GM19395 (cell line): ENCODE measurements around the gene PTCHD1.

Source experiments
- ATAC-seq: cut with Tn5 transposase; IDR thresholded peaks from one replicate; pipeline ENCODE4 v1.9.1; 2021; ENCODE audit warnings: mild to moderate bottlenecking, moderate library complexity; ENCODE audit not compliant: unreplicated experiment

Gene PTCHD1

DNA sequence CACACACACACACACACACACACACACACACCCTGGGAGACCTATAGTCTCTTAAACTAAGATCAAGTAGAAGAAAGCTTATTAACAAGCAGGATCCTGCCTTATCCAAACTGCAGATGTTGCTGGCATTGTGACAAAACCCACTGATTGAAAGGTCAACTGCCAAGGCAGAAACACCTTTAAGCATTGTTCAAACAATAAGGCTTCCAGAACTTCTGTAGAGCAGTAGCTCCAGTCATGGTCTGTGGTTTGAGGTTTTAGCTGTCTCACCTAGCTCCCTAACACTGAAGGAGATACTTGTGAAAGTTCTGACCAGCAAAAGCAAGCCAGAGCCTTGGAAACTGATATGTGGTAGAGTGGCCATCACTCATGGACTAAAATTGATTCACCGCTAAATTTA is 59.8 kb downstream of the PTCHD1 start:
- ATAC-seq: no peak

DNA sequence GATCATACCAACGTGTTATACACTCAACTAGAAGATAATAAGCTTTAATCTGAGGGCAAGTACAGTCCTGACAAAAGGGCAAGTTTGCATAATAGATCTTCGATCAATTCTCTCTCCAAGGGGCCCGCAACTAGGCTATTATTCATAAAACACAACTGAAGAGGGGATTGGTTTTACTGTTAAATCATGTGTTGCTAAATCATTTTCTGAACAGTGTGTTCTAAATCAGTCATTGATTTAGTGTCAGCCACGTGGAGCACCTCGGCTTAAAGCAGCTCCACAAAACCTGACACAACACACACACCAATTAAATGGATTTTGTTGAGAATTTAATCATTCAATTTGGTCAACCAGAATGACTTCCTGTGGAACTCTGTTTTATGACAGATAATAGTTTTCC is 61.6 kb downstream of the PTCHD1 start:
- no peak for ATAC-seq

DNA sequence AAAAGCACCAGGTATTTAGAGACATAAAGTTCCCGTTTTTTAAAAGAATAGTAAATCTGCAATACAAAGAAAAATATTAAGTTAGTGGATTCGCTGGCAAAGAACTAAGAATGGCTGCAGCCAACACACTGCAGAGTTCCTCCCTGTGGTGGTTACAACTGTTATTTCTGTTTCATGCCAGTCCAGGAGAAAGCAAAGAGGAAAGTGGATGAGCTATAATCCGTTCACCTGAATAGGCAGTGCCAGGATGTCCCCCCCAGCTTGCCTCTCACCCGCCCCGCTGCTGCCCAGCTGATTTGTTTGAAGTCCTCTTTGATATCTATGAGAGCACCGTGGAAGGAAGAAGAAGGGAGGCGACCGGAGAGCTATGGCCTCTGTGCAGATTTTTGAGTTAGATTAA is 63.9 kb downstream of the PTCHD1 start:
- no peak for ATAC-seq

DNA sequence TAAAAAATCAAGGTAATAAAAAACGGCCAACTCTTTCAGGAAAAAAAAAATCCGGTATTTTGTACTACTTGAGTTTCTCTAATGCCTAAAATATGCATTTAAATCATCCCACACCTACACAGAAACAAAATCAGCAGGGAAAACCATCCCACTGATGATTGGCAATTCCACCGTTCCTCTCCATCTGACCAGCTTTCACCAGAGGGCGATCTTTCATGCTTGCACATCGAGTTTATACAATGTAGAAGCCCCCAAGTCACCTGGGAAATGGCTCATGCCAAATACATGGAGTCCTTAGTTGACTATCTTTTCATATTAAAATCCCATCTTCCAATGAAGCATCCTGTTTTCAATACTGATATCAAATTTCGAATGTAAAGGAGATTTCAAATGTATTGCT is 69.2 kb downstream of the PTCHD1 start:
- no peak for ATAC-seq

DNA sequence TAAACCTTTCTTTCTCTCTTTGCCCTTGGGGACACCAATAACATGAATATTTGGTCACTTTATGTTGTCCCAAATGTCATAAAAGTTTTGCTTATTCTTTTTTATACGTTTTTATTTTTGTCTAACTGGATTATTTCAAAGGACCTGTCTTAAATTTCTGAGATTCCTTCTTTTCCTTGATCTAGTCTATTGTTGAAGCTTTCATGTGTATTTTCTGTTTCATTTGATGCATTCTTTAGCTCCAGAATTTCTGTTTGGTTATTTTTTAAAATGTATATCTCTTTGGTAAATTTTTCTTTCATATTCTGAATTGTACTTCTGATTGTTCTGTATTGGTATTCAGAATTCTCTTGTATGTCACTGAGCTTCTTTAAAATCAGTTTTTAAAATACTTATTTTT is 88.3 kb downstream of the PTCHD1 start:
- ATAC-seq: no peak

DNA sequence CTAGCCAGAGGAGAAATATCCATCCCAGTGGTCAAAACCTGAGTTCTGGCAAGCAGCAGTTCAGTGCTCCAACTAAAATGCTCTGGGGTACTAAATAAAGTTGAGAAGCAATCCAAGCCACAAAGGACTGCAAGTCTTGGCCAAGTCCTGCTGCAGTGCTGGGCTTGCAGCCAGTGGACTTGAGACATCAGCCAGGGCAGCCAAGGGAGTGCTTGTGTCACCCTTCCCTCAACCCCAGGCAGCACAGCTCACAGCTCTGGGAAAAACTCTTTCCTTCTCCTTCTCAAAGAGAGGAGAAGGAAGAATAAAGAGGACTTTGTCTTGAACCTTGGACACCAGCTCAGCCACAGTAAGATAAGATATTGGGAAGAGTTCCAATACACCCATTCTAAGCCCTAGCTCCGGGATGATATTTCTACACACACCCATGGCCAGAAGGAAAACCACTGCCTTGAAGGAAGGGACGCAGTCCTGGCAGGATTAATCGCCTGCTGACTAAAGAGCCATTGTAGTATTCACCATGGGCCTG is 99.8 kb downstream of the PTCHD1 start:
- ATAC-seq: no peak

DNA sequence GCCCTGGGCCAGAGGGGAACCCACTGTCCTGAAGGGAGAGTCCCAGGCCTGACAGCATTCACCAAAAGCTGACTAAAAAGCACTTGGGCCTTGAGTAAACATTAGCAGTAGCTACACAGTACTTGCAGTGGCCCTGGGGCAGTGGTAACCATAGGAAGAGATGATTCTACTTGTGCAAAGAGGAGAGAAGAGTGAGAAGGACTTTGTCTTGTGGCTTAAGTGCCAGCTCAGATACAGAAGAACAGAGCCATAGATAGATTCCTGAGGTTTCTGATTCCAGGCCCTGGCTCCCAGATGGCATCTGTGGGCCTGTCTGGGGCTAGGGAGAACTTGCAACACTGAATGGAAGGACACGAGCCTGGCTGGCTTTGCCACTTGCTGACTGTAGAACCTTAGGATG is 100.5 kb downstream of the PTCHD1 start:
- ATAC-seq: no peak

DNA sequence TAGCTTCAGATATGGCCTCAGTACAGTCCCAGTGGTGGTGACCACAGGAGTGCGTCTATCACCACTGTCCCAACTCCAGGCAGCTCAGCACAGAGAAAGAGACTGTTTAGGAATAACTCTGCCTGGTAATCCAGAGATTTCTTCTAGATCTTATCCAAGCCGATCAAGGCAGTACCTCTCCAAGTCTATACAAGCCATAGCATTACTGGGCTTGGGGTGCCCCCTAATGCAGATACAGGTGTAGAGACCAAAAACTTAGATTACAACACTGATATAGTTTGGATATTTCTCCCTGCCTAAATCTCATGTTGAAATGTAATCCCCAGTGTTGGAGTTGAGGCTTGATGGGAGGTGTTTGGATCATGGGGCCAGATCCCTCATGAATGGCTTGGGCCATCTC is 100.9 kb downstream of the PTCHD1 start:
- no peak for ATAC-seq

DNA sequence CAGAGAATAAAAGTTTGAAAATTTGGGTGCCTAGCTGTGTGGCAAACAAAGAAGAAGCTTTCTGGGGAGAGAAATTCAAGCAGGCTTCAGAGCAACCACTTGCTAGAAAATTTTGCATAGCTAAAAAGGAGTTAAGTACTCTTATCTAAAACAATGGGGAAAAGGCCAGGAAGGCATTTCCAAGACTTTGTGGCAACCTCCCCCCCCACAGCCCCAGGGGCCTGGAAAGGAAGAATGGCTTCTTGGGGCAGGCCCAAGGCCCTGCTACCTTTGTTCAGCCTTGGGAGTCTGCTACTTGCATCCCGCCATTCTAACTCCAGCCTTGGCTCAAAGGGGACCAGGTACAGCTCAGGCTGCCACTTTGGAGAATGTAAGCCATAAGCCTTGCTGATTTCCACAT is 102.2 kb downstream of the PTCHD1 start:
- ATAC-seq: no peak

DNA sequence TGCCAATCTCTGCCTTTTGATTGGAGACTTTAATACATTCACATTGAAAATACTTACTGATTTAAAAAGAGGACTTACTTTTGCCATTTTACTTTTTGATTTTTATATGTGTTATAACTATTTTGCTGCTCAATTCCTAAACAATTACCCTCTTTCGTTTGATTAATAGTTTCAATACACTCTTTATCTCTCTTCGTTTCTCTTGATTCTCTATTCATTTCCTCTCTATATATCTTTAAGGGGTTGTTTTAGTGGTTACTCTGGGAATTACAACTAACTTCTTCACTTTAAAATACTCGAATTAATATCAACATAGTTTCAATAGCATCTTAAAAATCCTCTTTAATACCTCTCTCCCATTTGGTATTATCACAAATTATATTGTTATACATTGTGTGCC is 116.6 kb downstream of the PTCHD1 start:
- no peak for ATAC-seq
